ENCODE results near the gene ADAM12. TPM values are rescaled to one million over a fixed set of nuclear protein-coding genes. Genes with fewer than 3 reads are reported as not detected.

ADAM12 gene
- total and polyA plus RNA-seq, 9 of the 15 experiments (the other 6 are each of a cell fraction or from before 2014, with no cell fraction given) = not detected

DNA sequence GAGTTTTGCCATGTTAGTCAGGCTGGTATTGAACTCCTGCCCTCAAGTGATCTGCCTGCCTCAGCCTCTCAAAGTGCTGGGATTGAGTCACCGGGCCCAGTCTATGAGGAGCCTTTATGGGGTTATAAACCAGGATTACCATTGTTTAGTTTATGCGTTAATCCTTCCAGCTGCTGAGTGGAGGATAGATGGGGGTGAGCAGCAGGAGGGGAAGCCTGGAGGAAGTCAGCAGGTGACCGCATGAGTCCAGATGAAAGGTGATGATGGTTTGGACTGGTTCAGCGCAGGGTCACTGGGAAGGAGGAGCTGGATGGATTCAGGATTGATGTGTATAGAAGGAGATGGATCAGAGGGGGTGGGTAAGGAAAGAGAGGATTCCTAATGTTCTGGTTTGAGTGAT, 197.1 kb downstream of the ADAM12 start (continued):
- TF ChIP-seq, protein P1, sequence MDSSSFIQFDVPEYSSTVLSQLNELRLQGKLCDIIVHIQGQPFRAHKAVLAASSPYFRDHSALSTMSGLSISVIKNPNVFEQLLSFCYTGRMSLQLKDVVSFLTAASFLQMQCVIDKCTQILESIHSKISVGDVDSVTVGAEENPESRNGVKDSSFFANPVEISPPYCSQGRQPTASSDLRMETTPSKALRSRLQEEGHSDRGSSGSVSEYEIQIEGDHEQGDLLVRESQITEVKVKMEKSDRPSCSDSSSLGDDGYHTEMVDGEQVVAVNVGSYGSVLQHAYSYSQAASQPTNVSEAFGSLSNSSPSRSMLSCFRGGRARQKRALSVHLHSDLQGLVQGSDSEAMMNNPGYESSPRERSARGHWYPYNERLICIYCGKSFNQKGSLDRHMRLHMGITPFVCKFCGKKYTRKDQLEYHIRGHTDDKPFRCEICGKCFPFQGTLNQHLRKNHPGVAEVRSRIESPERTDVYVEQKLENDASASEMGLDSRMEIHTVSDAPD (CRISPR knock-in tag; IDR thresholded peaks at IDR 0.05) = no peak
- no peak for TF ChIP-seq ZNF717 (CRISPR knock-in tag; IDR thresholded peaks at IDR 0.05)
- no peak for TF ChIP-seq ZNF133 (CRISPR knock-in tag; IDR thresholded peaks at IDR 0.05)
- no peak for TF ChIP-seq RBM22 (IDR thresholded peaks at IDR 0.05; ENCODE audit: low read depth, low read length, poor library complexity, severe bottlenecking)
- TF ChIP-seq, protein P2, sequence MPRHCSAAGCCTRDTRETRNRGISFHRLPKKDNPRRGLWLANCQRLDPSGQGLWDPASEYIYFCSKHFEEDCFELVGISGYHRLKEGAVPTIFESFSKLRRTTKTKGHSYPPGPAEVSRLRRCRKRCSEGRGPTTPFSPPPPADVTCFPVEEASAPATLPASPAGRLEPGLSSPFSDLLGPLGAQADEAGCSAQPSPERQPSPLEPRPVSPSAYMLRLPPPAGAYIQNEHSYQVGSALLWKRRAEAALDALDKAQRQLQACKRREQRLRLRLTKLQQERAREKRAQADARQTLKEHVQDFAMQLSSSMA (CRISPR knock-in tag; IDR thresholded peaks at IDR 0.05) = no peak

DNA sequence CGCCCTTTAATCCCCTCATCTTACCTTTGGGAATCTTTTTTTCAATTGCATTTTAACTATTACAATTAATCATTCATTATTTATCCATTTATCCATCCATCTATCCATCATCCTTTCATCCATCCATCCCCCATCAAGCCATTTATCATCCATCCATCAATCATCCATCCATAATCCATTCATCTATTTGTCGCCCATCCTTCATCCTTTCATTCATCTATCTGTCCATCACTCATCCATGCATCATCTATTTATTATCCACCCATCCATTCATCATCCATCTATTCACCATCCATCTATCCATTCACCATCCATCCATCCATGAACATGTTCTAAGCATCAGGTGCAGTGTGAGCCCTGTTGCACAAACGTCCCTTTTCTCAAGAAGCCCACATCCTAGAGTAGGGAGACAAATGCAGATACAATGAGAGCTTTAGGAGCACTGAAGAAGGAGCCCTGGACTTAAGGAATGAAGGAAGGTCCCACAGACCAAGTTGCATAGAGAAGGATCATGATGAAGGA, 199.5 kb downstream of the ADAM12 start:
- TF ChIP-seq, protein P3, sequence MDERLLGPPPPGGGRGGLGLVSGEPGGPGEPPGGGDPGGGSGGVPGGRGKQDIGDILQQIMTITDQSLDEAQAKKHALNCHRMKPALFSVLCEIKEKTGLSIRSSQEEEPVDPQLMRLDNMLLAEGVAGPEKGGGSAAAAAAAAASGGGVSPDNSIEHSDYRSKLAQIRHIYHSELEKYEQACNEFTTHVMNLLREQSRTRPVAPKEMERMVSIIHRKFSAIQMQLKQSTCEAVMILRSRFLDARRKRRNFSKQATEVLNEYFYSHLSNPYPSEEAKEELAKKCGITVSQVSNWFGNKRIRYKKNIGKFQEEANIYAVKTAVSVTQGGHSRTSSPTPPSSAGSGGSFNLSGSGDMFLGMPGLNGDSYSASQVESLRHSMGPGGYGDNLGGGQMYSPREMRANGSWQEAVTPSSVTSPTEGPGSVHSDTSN (CRISPR knock-in tag; IDR thresholded peaks at IDR 0.05; ENCODE audit: low read depth) = no peak
- TF ChIP-seq, protein P3 (tag; conservative IDR thresholded peaks at IDR 0.05; ENCODE audit: low read depth) = 0 out of 2 replicates have a peak, but pooled peaks have one; percentile 8
- TF ChIP-seq, protein P4, sequence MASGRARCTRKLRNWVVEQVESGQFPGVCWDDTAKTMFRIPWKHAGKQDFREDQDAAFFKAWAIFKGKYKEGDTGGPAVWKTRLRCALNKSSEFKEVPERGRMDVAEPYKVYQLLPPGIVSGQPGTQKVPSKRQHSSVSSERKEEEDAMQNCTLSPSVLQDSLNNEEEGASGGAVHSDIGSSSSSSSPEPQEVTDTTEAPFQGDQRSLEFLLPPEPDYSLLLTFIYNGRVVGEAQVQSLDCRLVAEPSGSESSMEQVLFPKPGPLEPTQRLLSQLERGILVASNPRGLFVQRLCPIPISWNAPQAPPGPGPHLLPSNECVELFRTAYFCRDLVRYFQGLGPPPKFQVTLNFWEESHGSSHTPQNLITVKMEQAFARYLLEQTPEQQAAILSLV (tag; IDR thresholded peaks at IDR 0.05) = no peak
- TF ChIP-seq TEAD4 (IDR thresholded peaks at IDR 0.05; ENCODE audit: low read length) (no peak), TEAD4 (CRISPR knock-in tag; IDR thresholded peaks at IDR 0.05; ENCODE audit: borderline replicate concordance) (no peak)
- ChIA-PET CTCF (ENCODE audit: low intra/inter-chr PET ratio) (no interaction called here), POLR2A (no interaction called here)
- FAIRE-seq = no peak
- Histone ChIP-seq H3K27ac (ENCODE audit: extremely low read depth, low read depth, low read length) (no peak overlapping the region), H3K4me2 (ENCODE audit: insufficient read depth, low read length) (no peak overlapping the region), H3K4me3 (no peak overlapping the region), H4K20me1 (replicated peaks; ENCODE audit: control insufficient read depth, insufficient read depth, low read length) (no peaks in the 10 kb centered on the region), H2AFZ (ENCODE audit: low read depth, low read length) (no peak overlapping the region), H3K36me3 (ENCODE audit: control insufficient read depth, insufficient read depth, low read length) (no peaks in the 10 kb centered on the region), H3K9ac (ENCODE audit: insufficient read depth in 1 of 2, low read depth in 2 of 2, low read length in 2 of 2) (no peak overlapping the region), H3K4me1 (replicated peaks in 1 of 2; ENCODE audit: control insufficient read depth in 2 of 2, insufficient read depth in 2 of 2, low read length in 2 of 2) (no peaks in the 10 kb centered on the region; a peak in 2 of 5 replicates), H3K27me3 (ENCODE audit: control insufficient read depth in 2 of 2, insufficient read depth in 2 of 2, low read length in 2 of 2) (peaks cover 0 to 5% of the 10 kb centered on the region in 2 experiments; a peak in 2 of 5 replicates), H3K79me2 (ENCODE audit: control insufficient read depth, insufficient read depth, low read length) (no peaks in the 10 kb centered on the region), H3K9me1 (ENCODE audit: control insufficient read depth, insufficient read depth, low read length) (no peaks in the 10 kb centered on the region), H3K9me3 (replicated peaks; ENCODE audit: control insufficient read depth, insufficient read depth, low read depth, low read length) (no peaks in the 10 kb centered on the region)
- in situ Hi-C loops (cut with MboI) (no loop called here), intact Hi-C loops (cut with micrococcal nuclease) (loop anchor here (10.0 kb wide), 1 partner anchor 216 kb away; no protein-coding TSS in a partner anchor)
- no peak for DNase-seq (ENCODE audit: extremely low read depth in 1 of 4, low spot score in 3 of 4)
- no TSS peak for BruUV-seq (replicated peaks)
- ATAC-seq = no peak
- 2% methylated on average over 3 of the region's 3 CpGs for WGBS (ENCODE audit: insufficient coverage, low coverage, missing lambda C conversion rate)

All from K562 (cell line).